Activated CD4-positive, CD25-positive, alpha-beta regulatory T cell treated with anti-CD3 and anti-CD28 coated beads, Interleukin-2, amount 50 U/mL, for 16 hours (primary cell): ENCODE results near the gene FUCA1.
"Not testable (repeated sequence)": the region's sequence is repeated elsewhere in the genome, so short reads cannot be mapped to it uniquely, and the experiment has no call there.

Experiments used
- DNase-seq: peaks from one replicate; pipeline ENCODE4 v3.0.0-alpha.2; 2020; ENCODE audit warnings: low read depth, low spot score

Gene FUCA1

DNA sequence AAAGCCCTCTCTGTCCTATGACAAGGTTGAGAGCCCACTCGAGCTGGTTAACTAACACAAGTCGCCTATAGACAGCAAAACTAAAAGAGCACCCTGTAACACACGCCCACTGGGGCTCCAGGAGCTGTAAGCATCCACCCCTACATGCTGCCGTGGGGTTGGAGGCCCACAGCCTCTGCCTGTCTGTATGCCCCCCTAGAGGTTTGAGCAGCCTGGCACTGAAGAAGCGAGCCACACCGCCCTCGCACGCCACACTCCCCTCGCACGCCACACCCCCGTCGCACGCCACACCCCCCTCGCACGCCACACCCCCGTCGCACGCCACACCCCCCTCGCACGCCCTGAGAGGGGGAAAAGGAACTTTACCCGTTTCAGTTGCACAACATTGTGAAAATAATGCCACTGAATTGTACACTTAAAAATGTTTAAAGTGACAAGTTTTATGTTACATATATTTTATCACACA lies 29.7 kb downstream of the FUCA1 start:
- DNase-seq = peak; percentile 58

DNA sequence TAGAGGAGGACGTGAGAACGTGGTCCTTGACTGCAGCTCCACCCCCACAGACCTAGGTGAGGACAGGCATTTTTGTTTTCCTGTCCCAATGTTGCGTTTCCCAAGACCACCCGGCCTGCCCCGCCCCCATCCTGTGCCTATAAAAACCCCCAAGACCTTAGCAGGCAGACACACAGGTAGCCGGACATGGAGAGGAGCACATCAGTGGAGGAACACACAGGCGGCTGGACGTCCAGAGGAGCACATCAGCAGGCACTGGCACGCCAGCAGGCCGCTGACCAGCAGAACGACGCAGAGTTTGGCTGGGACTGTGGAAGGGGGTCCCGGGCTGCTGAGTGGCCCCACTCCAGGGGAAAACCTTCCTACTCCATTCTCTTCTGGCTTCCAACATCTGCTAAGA lies 30.2 kb downstream of the FUCA1 start:
- no peak for DNase-seq

DNA sequence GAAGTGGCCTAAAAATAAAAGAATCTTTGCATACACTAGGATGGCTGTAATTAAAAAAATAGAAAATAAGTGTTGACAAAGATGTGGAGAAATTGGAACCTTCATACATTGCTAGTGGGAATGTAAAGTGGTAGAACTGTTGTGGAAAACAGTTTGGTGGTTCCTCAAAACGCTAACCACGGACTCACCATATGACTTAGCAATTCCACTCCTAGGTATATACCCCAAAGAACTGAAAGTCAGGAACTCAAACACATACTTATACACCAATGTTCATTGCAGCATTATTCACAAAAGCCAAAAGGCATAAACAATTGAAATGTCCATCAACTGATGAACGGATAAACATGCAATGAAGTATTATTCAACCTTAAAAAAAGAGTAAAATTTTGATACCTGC lies 32.1 kb downstream of the FUCA1 start:
- DNase-seq = no peak

DNA sequence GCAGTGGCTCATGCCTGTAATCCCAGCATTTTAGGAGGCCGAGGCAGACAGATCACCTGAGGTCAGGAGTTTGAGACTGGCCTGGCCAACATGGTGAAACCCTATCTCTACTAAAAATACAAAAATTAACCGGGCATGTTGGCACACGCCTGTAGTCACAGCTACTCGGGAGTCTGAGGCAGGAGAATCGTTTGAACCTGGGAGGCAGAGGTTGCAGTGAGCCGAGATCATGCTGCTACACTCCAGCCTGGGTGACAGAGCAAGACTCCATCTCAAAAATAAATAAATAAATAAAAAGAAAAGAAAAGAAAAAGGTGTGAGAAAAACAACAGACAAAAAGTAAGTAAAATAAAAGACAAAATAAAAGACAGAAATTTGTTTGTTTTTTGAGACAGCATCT lies 33.9 kb downstream of the FUCA1 start:
- DNase-seq = not testable (repeated sequence)

DNA sequence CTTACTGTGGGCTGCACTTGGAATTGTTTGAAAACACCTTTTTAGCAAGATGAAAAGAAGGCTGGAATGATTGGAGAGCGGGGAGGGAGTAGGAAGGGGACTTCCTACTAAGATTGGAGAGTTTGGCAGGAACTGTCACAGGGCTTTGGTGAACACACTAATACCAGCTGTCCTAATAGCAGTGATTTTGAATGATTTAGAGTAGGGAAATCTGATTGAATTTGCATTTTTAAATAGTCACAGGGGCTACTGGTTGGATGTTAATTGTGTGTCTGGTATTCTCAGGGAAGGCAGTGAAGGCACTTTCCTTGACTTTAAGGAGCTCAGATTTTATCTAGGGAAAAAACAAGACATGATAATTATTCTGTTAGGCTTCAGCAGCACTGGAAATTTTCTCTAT lies 40.4 kb downstream of the FUCA1 start:
- no peak for DNase-seq

DNA sequence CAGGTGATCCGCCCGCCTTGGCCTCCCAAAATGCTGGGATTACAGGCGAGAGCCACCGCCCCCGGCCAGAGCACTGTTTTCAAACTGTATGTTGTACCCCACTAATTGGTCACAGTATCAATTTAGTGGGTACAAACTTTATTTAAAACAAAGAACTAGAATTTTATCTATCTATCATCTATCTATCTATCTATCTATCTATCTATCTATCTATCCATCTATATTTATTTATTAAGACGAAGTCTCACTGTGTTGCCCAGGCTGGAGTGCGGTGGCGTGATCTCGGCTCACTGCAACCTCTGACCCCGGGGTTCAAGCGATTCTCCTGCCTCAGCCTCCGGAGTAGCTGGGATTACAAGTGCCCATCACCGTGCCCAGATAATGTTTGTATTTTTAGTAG lies 41.5 kb downstream of the FUCA1 start:
- DNase-seq = not testable (repeated sequence)

DNA sequence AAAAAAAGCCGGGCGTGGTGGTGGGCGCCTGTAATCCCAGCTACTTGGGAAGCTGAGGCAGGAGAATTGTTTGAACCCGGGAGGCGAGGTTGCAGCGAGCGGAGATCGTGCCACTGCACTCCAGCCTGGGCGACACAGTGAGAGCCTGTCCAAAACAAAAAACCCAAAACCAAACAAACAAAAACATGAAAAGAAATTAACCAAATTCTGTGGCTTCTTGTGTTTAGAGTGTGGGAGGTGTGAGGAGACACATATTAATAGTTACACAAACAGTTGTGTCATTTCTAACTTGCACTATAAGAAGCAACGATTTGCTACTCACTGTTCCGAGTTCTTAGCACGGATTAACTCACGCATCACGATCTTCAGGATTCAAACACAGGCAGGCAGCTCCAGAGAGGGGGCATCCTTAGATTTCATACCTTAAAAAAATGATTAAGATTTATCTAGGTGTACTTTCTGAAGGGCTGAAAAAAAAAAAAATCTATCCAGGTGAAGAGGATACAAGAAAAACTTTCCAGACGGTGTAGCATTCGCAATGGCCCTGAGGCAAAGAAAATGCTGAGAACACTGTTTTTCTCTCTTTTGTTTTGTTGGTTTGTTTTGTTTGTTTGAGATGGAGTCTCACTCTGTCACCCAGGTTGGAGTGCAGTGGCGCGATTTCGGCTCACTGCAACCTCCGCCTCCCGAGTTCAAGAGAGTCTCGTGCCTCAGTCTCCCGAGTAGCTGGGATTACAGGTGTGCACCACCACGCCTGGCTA lies 42.1 kb downstream of the FUCA1 start:
- no peak for DNase-seq

DNA sequence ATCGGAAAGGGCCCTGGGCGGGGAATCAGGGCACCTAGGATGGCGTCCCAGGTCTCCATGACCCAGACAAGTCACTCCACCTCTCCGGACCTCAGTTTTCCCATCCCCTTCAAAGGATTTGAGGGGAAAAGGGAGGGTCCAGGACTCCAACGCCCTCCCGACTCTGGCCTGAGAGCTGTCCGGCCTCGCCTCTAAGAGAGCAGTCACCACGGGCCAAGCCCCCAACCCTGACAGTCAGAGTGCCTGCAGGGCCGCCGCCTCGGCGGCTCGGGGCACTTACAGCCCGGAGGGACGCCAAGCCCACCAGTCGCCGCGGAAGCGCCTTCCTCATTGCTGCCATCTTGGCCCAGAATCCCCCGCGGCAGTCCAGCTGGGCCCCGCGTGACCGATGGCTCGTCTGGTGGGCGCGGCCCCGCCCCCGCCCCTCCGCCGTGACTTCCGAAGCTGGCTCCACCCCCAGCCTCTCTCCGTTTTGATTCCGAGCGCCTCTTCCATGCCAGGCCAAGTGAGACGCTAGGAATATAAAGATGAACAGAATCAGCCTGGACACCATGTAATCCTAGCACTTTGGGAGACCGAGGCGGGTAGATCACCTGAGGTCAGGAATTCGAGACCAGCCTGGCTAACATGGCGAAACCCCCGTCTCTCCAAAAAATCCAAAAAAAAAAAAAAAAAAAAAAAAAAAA lies 42.9 kb downstream of the FUCA1 start, which contains the start of gene HMGCL:
HMGCL (minus strand) TSS at position 354 of the 686 bp plus-strand sequence; CDS start at position 340, 14 bp downstream.
- peak; percentile 78 for DNase-seq

DNA sequence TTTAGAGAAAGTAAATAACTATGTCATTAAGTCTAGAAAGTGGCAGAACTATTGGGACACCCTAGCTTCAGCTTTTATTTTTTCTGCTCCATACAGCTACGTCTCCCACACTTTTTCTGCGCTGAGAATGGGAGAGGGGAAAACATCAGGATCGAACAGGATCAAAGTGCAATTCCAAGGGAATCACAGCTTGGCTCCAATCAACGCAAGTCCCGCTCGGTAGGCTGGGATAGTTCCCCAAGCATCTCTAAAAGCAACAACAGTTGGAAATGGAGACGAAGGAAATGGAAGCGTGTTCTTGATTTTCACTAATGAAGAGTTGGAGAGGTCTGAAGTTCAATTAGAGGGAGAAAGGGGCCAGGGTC lies 43.4 kb downstream of the FUCA1 start:
- DNase-seq = no peak

DNA sequence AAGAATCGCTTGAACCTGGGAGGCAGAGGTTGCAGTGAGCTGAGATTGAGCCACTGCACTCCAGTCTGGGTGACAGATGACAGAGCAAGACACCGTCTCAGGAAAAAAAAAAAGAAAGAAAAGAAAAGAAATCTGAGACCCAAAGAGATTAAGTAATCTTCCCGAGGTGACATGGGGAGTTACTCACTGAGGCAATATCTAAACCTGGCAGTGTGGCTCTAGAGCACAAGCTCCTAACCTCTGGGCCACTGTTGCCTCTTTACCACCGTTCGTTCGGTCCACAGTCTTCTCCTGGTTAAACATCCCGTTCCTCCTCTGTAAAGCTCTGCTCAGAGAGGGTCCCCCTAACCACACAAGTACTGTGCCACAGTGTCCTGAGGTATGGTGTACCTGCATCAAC lies 44.3 kb downstream of the FUCA1 start:
- no peak for DNase-seq

DNA sequence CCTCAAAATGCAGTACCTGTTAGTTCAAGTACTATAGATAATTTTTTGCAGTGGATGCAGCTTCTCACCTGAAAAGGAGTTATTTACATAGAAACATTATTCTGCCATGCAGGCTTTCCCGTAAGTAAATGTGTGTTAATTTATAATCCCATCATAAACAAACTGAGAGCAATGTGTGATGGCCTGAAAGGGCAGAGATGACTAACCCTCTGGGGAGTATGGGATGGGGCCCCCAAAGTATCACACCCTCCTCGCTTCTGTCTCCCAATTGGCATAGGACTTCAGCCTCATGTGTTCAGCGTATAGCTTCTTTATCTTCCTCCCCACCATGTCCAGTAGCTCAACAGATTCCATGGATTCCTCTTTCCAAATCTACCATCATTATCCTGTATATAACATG lies 50.5 kb downstream of the FUCA1 start:
- no peak for DNase-seq

DNA sequence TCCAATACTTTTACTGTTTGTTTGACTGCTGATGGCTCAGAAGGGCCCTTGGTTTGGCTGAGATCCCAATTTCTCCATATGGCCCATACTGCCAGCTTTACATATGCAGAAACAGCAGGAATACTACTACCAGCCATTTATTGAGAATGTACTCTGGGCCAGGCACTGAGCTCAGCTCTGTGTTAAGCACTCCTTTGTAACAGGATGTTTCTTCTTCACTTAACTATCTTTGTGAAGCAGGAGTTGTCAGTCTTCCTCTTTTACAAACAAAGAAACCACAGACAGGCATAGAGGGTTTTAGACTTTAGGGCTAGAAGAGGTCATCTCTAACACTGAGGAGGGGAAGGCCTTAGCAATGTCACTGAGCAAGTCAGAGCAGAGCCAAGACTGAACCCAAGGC lies 51.2 kb downstream of the FUCA1 start:
- no peak for DNase-seq

DNA sequence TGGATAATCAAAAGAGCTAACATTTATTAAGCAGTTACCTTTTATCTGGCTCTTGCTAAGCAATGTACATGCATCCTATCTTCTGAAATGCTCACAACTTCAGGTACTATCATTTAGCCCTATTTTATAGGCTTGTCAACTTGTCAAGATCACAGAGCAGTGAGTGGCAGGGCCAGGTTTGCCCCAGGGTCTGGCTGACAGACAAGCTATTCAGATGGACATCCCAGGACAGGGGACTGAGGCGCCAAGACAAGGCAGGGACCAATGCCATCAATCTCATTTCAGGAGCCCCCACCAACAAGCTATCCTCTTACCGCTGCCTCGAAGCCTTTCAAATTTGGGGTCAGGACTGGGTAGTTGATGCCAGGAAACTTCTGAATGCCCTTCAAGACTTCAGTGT lies 51.7 kb downstream of the FUCA1 start:
- DNase-seq = no peak

DNA sequence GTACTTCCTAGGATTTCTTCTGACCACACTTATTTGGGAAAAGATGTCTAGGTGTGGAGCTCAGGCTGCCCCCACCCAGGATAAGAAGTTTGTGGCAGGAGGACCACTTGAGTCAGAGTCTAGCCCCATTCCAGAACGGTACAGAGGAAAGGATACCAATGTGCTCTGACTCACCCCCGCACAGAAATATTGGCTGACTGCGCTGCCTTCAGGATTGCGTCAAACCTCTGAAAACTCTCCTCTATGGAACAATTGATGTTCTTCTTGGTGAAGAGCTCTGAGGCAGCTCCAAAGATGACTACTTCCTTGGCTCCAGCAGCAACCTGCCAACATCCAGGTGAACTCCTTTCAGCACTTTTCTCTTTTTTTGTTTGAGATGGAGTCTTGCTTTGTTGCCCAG lies 54.1 kb downstream of the FUCA1 start:
- no peak for DNase-seq

DNA sequence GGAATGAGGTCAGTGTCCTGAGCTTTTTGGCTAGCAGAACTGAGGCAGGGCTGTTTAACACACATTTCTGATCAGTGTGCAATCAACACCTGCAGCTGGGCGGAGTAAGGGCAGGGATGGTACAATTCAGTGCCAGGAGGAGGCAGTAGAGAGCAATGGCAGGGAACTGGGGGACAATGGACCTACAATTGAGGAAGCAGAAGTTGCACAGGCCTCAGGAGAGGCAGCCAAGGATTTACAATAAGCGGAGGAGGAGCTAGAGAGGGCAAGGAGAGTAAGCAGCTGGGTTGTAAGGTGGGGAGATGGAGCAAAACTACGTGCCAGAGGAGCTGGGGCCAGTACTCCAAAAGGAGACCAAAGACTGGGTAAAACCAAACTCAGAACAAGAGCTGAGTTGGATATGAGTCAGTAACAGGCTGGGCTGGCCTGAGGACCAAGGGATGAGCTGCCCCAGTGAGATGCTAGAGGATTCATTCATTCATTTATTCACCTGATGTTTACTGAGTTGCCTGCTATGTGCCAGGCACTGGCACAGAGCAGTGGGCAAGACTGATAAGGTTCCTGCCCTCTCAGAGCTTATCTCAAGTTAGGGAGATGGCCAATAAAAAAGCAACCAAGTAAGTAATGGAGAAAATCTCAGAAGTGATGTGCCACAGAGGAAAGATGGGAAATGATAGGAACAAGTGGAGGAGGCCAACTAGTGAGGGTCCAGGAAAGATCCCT lies 57.1 kb downstream of the FUCA1 start:
- DNase-seq = no peak

DNA sequence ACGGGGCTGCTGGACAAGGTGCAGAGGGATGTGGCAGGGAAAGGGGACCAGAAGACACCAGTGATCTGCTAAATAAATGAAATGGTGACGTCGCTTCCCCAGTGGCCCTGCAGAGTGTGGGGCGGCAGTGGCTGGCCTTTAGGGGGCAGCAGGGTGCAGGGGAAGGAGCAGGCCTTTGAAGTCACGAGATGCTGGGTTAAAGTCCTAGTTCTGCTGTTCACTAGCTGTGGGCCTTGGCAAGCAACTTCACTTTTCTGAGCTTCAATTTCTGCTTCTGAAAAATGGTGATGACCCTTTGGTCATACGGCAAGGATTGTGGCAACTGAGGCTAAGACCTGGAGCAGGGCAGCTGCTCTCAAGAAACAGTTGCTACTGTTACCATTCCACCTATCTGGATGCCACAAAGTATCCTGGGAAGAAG lies 58.3 kb downstream of the FUCA1 start:
- DNase-seq = peak; percentile 55

DNA sequence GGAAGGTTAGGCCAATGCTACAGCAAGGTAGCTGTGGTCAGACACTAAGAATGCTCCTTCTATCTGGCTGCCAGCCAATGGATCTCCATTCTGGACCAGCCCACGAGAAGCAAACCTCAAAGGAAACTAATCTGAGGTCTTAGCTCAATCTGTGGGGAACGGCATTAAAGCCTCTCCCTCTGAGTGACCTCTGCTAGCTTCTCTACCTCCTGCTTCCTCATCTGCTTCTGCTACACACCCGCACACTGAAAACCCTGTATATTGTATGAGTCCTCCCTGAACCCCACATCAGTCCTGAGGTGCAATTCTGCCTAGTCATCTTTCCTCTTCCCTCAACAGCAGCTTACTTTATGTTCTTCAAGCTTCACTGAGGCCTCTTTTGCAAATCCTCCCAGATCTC lies 60.6 kb downstream of the FUCA1 start:
- DNase-seq = no peak

DNA sequence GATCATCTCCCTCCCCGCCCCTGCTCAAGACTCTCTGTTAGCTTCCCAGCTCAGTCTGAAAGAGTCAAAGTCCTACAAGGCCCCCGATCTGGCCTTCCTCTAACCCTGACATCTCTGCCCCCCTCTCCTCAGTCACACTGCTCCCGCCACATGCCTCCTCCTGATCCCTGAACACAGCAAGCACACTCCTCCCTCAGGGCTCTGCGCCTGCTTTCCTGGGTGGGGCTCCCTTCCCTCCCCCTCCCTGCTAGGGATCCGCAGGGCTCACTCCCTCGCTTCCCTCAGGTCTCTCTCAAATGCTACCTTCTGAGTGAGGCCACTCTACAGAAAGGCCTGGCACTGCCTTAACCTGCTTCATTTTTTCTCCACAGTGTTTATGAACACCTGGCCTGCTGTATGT lies 61.8 kb downstream of the FUCA1 start:
- no peak for DNase-seq

DNA sequence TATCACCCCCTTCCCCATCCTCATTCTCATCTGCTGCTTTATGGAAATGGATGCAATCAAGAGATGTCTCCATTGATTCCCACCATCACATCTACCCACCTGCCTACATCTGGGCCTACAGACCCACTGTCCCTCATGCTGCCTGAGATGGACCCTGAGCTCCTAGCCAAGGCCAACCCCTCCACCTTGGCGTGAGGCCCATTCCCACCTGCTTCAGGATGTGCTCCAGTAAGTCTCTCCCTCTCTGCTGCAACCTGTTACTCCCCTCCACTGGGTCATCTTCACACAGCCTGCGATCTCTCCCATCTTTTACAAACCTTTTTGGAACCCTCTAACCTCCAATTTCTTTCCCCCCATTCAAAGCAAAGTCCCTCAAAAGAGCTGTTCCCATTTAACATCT lies 63.1 kb downstream of the FUCA1 start:
- DNase-seq = no peak

DNA sequence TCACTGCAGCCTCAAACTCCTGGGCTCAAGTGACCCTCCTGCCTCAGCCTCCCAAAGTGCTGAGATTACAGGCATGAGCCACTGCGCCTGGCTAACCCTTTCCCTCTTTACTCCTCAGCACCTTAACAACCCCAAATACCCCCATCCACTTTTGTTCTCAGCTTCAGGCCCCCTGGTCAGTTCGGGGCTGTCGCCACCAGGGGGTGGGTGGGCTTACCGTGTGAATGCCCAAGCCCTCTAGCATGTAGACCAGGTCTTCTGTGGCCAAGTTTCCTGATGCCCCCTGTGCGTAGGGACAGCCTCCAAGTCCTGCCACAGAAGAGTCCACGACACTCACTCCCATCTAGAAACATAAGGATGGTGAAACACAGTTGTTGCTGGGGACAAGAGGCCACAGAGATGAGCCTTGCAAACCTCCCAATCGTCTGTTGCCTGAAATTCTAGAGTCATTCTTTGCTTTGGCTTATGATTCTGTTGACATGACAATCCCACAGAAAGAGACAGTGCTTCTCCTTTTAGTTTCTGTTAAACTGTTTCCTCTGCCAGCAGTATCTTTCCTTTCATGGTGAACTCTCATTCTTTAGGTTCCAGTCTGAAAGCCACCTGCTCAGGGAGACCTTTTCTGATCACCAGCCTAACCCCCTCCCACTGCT lies 63.8 kb downstream of the FUCA1 start:
- no peak for DNase-seq

DNA sequence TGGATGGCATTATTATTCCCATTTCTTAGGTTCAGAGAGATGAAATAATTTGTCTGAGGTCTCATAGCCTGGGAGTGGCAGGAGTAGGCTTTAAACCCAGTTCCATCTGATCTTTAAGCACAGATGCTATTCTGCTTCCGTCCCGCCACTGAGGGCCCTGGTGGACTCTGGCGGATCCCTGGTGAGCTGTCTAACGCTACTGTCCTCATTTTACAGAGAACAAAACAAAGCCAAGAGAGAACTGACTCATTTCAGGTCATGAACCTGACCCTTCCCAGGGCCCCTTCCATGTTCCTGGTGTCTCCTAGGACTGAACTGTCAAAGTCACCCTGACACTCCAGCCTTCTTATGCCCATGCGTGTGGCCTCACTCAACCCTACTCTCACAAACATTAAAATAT lies 64.4 kb downstream of the FUCA1 start:
- DNase-seq = no peak

DNA sequence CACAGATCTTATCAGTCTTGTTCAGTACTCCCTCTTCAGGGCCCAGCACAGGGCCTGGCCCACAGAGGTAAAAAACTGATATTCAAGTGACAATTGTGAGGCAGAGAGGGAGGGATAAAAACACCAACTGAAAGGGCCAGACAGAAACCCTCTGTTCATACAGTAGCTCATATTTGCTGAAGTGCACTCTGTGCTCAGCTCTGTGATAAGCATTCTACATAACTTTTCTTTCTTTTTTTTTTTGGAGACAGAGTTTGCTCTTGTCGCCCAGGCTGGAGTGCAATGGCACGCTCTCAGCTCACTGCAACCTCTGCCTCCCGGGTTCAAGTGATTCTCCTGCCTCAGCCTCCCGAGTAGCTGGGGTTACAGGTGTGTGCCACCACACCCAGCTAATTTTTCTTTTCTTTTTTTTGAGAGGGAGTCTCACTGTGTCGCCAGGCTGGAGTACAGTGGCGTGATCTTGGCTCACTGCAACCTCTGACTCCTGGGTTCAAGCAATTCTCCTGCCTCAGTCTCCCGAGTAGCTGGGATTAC lies 65.2 kb downstream of the FUCA1 start:
- not testable (repeated sequence) for DNase-seq
